Measurements from ENCODE around the gene BCAS4.

BCAS4 gene

GRCh38 chr20:50794846-50795634 lies at the start of gene BCAS4 (continued):
- TF ChIP-seq ZNF660 (tag by site-specific recombination; IDR thresholded peaks at IDR 0.05) = 0 out of 2 replicates have a peak, but pooled peaks have one; percentile 30
- no peak for TF ChIP-seq ZNF768 (tag by site-specific recombination; IDR thresholded peaks at IDR 0.05)
- TF ChIP-seq ZNF558 (tag by site-specific recombination; IDR thresholded peaks at IDR 0.05) = no peak
- TF ChIP-seq ZNF157 (tag by site-specific recombination; IDR thresholded peaks at IDR 0.05) = no peak
- TF ChIP-seq ZNF785 (tag by site-specific recombination; IDR thresholded peaks at IDR 0.05) = no peak
- no peak for TF ChIP-seq PRDM2 (tag by site-specific recombination; IDR thresholded peaks at IDR 0.05; ENCODE audit: borderline replicate concordance)
- peak; percentile 9; the same call in 1 of the 2 replicates for TF ChIP-seq ZNF398 (tag by site-specific recombination; IDR thresholded peaks at IDR 0.05)
- TF ChIP-seq ZNF114 (tag by site-specific recombination; IDR thresholded peaks at IDR 0.05) = no peak

GRCh38 chr20:50745634-50746137 lies 49.2 kb upstream of the BCAS4 start:
- Histone ChIP-seq H3K36me3 (ENCODE audit: control insufficient read depth in 2 of 2, insufficient read depth in 1 of 2, low read length in 2 of 2) (peaks cover 10 to 23% of the 10 kb centered on the region in 2 experiments), H3K27ac (ENCODE audit: extremely low read depth, low read depth, low read length) (peak overlapping the region; percentile 59; the same call in 1 of the 2 replicates), H3K9me3 (ENCODE audit: control insufficient read depth, insufficient read depth, low read depth, low read length) (no peaks in the 10 kb centered on the region), H3K4me1 (ENCODE audit: control insufficient read depth, insufficient read depth, low read length) (peaks cover 25% of the 10 kb centered on the region), H3K4me3 (ENCODE audit: low read depth, low read length) (no peak overlapping the region)
- ChIA-PET POLR2A (interaction anchor here (0.6 to 2.7 kb wide), 2 partner anchors 14 to 15 kb away, joined by 4 to 10 read pairs; partner anchors contain the start of gene PARD6B), CTCF (interaction anchor here (0.6 to 3.2 kb wide), 8 partner anchors 32 to 866 kb away, joined by 3 to 21 read pairs (median 4); no protein-coding TSS in a partner anchor)
- TF ChIP-seq ZNF394 (tag by site-specific recombination; IDR thresholded peaks at IDR 0.05; ENCODE audit: borderline replicate concordance) (no peak), TSHZ1 (tag by site-specific recombination; IDR thresholded peaks at IDR 0.05; ENCODE audit: borderline replicate concordance) (0 out of 2 replicates have a peak, but pooled peaks have one; percentile 6), SETDB1 (IDR thresholded peaks at IDR 0.05; ENCODE audit: insufficient read length, low read length) (no peak), PRDM4 (tag by site-specific recombination; IDR thresholded peaks at IDR 0.05) (peak; percentile 56), TCF7L2 (IDR thresholded peaks at IDR 0.05; ENCODE audit: borderline replicate concordance, low read depth, low read length) (no peak), ZNF514 (tag by site-specific recombination; IDR thresholded peaks at IDR 0.05) (no peak), ZNF24 (tag by site-specific recombination; IDR thresholded peaks at IDR 0.05) (no peak), ZNF548 (tag by site-specific recombination; IDR thresholded peaks at IDR 0.05) (no peak), ZNF223 (tag by site-specific recombination; IDR thresholded peaks at IDR 0.05) (no peak), ZBTB1 (tag by site-specific recombination; IDR thresholded peaks at IDR 0.05) (0 out of 2 replicates have a peak, but pooled peaks have one; percentile 34), PRDM6 (tag by site-specific recombination; IDR thresholded peaks at IDR 0.05) (peak; percentile 97)
